Stimulated activated CD8-positive, alpha-beta memory T cell treated with anti-CD3 and anti-CD28 coated beads, Interleukin-4, amount 100 ng/mL, for 24 hours (primary cell): ENCODE measurements around the gene GRIK3.
"Not testable (repeated sequence)": the region's sequence is repeated elsewhere in the genome, so short reads cannot be mapped to it uniquely, and the experiment has no call there.

ENCODE experiments used
- DNase-seq: peaks from one replicate; pipeline ENCODE4 v3.0.0-alpha.2; 2020; ENCODE audit warnings: low read depth

GRIK3 gene

GRCh38 chr1:36909359-36909758 is 125.0 kb downstream of the GRIK3 start:
- DNase-seq: not testable (repeated sequence)

GRCh38 chr1:36908096-36908495 is 126.2 kb downstream of the GRIK3 start:
- DNase-seq: no peak

GRCh38 chr1:36906555-36906954 is 127.8 kb downstream of the GRIK3 start:
- DNase-seq: no peak

- DNase-seq: no peak
Observed at GRCh38 chr1:36905941-36906340, 128.4 kb downstream of the GRIK3 start.

GRCh38 chr1:36900128-36900527 is 134.2 kb downstream of the GRIK3 start:
- DNase-seq: no peak

- DNase-seq: not testable (repeated sequence)
Observed at GRCh38 chr1:36897813-36898212, 136.5 kb downstream of the GRIK3 start.

GRCh38 chr1:36894824-36895223 is 139.5 kb downstream of the GRIK3 start:
- DNase-seq: no peak

- no peak for DNase-seq
Observed at GRCh38 chr1:36890776-36891175, 143.5 kb downstream of the GRIK3 start.

- no peak for DNase-seq
Observed at GRCh38 chr1:36889478-36890226, 144.7 kb downstream of the GRIK3 start.

GRCh38 chr1:36888811-36889477 is 145.4 kb downstream of the GRIK3 start:
- DNase-seq: no peak

- DNase-seq: no peak
Observed at GRCh38 chr1:36885540-36886357, 148.6 kb downstream of the GRIK3 start.

GRCh38 chr1:36884801-36885200 is 149.5 kb downstream of the GRIK3 start:
- no peak for DNase-seq

- DNase-seq: no peak
Observed at GRCh38 chr1:36884029-36884701, 150.2 kb downstream of the GRIK3 start.

- DNase-seq: no peak
Observed at GRCh38 chr1:36883315-36883949, 150.9 kb downstream of the GRIK3 start.

GRCh38 chr1:36882536-36883285 is 151.6 kb downstream of the GRIK3 start:
- no peak for DNase-seq

- no peak for DNase-seq
Observed at GRCh38 chr1:36881541-36881940, 152.8 kb downstream of the GRIK3 start.

- no peak for DNase-seq
Observed at GRCh38 chr1:36881068-36881405, 153.3 kb downstream of the GRIK3 start.

- DNase-seq: no peak
Observed at GRCh38 chr1:36880155-36881067, 153.9 kb downstream of the GRIK3 start.

- no peak for DNase-seq
Observed at GRCh38 chr1:36879613-36880012, 154.7 kb downstream of the GRIK3 start.

- no peak for DNase-seq
Observed at GRCh38 chr1:36876990-36877389, 157.3 kb downstream of the GRIK3 start.
